Loucy (cell line): ENCODE measurements around the gene CST9L.

Source experiments
- CTCF ChIP-seq: fragments of 200-600 bp; sonication (generic); conservative IDR thresholded peaks from 2 replicates; pipeline ENCODE4 v1.5.1; 2014; ENCODE audit warnings: mild to moderate bottlenecking, antibody characterized with exemption, low read length
- EZH2phosphoT487 ChIP-seq: fragments of 200-600 bp; IDR thresholded peaks from 2 replicates; pipeline ENCODE4 v1.6.1; 2018; ENCODE audit warnings: antibody characterized with exemption, mild to moderate bottlenecking, moderate library complexity, borderline replicate concordance

- TF ChIP-seq CTCF (no peak), EZH2phosphoT487 (no peak)
These were observed 33.4 kb upstream of the CST9L start for GRCh38 chr20:23601715-23602114.
